Mesenteric fat pad (tissue), 1 donor: Measurements from ENCODE around the gene RABL3. TPM values are rescaled to one million over a fixed set of nuclear protein-coding genes. Genes with fewer than 3 reads are reported as not detected.
"Not testable (repeated sequence)": the region's sequence is repeated elsewhere in the genome, so short reads cannot be mapped to it uniquely, and the experiment has no call there.

Experiments used
- DNase-seq: peaks from one replicate; pipeline ENCODE4 v3.0.0-alpha.2; 2020; ENCODE audit warnings: low spot score
- total RNA-seq: library from RNA; stranded (reverse); fragmentation: NEBNext Ultra II Directional; extraction: Animal tissue kit (Norgen Biotek cat#: 25700); gene quantifications from one replicate; pipeline ENCODE4 v1.2.1, GENCODE V29; 2021
- donor health status: DM: yes; HTN: yes; CAD: no.

RABL3 gene
- total RNA-seq, 1 donor from 2014 or later, result 29.6 TPM

- DNase-seq, result no peak
Measured at GRCh38 chr3:120683671-120684301, 58.5 kb downstream of the RABL3 start.

GRCh38 chr3:120683213-120683612 lies 59.1 kb downstream of the RABL3 start:
- no peak for DNase-seq

DNA sequence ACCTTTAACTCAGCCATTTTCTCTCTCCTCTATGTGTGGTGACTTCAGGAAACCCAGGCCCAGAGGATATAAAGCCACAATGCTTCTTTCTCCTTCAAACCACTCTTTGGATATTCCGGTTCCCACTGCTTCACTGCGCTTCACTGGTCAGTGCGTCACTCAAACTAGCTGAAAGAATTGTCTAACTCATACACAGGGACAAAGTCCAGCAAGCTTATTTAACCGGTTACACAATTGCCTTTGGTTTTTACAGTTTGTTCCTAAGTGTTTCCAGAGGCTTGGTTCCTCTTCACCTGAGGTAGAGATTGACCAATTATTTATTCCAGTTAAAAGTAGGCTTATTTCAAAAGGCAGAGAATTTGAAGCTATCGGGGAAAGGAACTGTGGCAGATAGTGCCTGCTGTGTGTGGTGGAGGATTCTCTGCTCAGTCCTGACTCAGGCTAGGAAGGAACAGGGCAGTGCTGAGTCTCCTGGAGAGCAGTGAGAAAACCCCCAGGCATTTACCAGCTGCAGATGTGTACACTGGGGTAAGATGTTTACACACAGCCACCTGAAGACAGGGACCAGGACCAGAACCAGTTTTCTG lies 60.1 kb downstream of the RABL3 start, which contains the start of gene HGD:
Gene HGD (minus strand): TSS at position 145 of the 587 bp plus-strand sequence. CDS start 128 bp downstream, at position 17.
- DNase-seq, result no peak

- DNase-seq, result no peak
Measured at GRCh38 chr3:120681506-120682038, 60.7 kb downstream of the RABL3 start.

DNA sequence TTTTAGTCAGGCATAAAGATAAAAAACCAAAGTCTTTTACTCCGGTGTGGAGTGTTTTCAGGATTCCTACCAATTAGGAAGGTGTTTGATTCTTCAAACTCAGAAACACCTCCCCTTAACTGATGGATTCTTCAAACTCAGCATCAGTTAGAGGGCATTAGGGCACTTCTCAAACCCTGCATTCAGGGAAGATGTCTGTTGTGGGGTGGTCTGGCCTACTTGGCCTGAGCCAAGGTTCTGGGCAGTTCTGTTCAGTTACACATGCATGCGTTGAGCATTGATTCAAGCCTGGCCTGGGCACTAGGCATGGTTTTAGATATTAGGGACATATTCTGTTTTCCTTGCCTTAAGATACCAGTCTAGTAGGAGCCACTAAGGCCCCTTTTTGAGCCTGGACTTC lies 61.3 kb downstream of the RABL3 start:
- DNase-seq, result no peak

DNA sequence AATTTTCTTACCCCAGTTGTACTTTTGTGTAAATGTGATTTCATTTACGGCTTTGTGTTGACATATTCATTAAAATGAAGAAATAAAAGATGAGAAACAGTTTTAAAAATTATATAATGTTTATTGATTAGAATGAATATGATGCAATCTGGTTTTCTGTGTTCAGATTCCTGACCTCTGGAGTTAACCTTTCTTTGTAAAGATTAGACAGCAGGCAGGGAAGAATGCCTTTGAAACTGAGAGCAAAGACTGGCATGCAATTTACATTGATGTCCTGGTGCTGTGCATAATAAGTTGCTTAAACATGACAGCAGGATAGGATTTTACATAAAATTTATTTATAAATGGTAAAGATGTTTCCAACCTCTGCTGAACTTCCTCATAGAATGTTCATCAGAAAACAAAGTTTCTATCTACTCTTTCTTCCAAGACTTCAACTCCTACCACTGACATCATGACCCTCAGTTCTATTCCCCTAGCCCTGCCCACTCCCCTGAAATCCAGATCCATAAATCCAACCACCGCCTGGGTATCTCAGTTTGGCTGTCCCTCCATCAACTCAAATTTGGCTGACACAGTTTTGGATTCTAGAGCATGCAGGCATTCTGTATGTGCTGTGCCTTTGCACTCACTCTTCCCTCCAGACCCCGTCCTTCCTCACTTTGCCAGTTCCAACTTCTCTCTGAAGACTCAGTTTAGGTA lies 62.0 kb downstream of the RABL3 start:
- DNase-seq, result no peak

DNA sequence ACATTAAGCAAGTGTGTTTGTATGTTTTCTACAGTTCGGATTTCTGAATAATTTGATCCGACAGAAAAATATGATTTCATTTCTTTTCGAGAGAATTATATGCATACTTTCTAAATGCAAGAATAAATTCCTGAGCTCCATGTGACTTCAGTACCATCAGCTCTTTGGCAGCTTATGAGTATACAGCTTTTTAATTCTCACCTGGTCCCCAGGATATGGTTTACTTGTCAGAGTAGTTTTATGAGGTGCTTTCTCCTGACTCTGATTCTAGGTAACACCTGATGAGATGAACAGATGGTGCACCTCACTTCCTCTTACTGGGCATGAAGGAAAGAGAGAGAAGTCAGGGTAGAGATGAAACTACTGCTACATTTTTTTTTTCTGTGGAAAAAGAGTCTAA lies 63.3 kb downstream of the RABL3 start:
- DNase-seq, result no peak

- no peak for DNase-seq
Measured at GRCh38 chr3:120678331-120678947, 63.9 kb downstream of the RABL3 start.

- not testable (repeated sequence) for DNase-seq
Measured at GRCh38 chr3:120677193-120677592, 65.1 kb downstream of the RABL3 start.

DNA sequence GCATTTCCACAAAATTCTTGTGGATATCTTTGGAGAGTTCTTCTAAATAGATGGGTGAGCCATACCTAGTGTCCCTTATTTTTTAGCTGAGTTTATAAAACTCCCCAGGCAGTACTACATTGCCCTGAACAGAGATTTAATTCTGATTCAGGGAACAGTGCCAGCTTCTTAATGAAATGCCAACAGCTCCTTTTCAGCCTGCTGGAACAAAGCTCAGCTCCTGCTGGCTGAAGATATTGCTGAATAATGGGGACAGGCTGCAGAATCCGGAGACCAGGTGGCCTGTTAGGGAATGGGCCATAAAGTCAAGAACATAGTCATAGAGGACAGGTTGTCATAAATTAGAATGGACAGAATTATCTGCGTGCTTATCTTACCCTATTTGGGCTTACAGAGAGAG lies 69.2 kb downstream of the RABL3 start:
- no peak for DNase-seq

DNA sequence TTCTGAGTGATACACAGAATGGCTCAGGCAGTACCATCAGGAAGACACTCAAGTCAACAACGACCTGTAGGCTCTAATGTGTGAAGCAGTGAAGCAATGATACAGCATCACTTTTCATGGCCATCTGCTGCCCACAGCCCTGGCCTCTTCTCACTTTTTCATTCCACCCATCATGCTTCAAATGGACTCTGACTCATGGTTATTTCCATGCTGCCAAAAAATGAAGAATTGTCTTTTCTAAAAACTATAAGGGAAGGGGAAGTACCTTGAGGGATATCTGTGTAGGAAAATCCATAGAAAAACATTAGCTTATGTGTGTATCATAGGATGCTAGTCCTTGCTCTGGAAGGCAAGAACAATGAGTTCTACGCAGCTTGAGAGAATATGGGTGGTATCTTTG lies 71.7 kb downstream of the RABL3 start:
- no peak for DNase-seq

DNA sequence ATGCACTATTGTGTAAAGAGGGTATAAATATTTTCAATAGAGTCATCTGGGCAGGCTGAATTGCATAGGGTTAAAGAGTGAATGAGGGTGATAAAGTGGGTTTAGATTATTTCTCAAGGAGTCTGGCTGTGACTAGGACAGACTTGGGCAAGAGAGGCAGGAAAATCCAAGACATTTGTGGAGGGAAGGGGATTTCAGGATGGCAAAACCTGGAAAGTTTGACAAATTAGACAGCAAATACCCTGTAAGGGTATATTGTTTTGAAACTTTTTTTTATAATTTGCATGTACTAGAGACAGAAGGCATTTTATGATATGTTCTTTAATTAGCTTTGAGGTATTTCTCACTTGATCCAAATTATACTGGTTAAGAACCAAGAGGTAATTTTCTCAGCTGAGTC lies 77.4 kb downstream of the RABL3 start:
- DNase-seq, result no peak

GRCh38 chr3:120661945-120662344 lies 80.4 kb downstream of the RABL3 start:
- no peak for DNase-seq

- DNase-seq, result no peak
Measured at GRCh38 chr3:120661106-120661905, 81.0 kb downstream of the RABL3 start.

GRCh38 chr3:120659834-120660233 lies 82.5 kb downstream of the RABL3 start:
- no peak for DNase-seq

DNA sequence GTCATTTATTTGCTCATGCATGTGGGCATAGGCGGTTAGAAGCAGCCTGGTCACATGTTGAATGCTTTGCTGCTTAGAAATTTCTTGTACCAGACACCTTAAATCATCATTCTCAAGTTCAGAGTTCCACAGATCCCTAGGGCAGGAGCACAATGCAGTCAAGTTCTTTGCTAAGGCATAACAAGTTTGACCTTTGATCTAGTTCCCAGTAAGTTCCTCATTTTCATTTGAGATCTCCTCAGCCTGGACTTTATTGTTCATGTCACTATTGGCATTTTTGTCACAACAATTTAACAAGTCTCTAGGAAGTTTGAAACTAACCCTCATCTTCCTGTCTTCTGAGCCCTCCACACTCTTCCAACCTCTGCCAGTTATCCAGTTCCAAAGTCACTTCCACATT lies 83.0 kb downstream of the RABL3 start:
- no peak for DNase-seq

- no peak for DNase-seq
Measured at GRCh38 chr3:120652896-120653545, 89.3 kb downstream of the RABL3 start.

- no peak for DNase-seq
Measured at GRCh38 chr3:120652281-120652680, 90.0 kb downstream of the RABL3 start.

- no peak for DNase-seq
Measured at GRCh38 chr3:120650311-120650710, 92.0 kb downstream of the RABL3 start.

DNA sequence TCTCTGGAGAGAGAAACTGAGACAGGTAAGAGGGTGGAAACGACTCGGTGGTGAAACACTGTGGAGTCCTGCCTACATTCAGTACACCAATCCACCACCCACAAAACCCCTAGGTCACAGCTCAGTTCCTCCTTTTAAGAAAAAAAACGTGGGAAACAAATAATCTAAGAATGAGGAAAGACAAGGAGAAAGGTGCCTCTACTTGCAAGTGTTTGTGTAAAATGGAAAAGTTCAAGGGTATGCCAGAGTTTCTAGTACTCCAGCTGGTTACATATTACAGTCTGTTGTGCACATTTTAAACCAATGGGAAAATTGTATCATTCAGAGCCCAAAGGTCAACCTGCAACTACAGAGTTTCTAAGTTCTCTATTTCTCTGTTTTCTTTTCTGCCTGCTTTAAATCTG lies 92.5 kb downstream of the RABL3 start:
- DNase-seq, result no peak

- no peak for DNase-seq
Measured at GRCh38 chr3:120648290-120648689, 94.0 kb downstream of the RABL3 start.
